GM12891 (cell line): Measurements from ENCODE around the gene LHFPL3.

Experiments
- PAX5 ChIP-seq: IDR thresholded peaks from 2 replicates; pipeline ENCODE4 v1.6.1; 2011; ENCODE audit warnings: low read length, moderate library complexity, mild to moderate bottlenecking; ENCODE audit not compliant: insufficient read depth, severe bottlenecking
- POLR2A ChIP-seq: IDR thresholded peaks from 2 replicates; pipeline ENCODE4 v1.6.1; 2011; ENCODE audit warnings: low read depth, low read length, control low read depth
- POLR2AphosphoS5 ChIP-seq: IDR thresholded peaks from 2 replicates; pipeline ENCODE4 v1.6.1; 2011; ENCODE audit warnings: low read depth, low read length, control low read depth
- SPI1 ChIP-seq: IDR thresholded peaks from 2 replicates; pipeline ENCODE4 v1.6.1; 2011; ENCODE audit warnings: low read depth, low read length, control low read depth
- TAF1 ChIP-seq: IDR thresholded peaks from 2 replicates; pipeline ENCODE4 v1.6.1; 2011; ENCODE audit warnings: low read depth, low read length, control low read depth

DNA sequence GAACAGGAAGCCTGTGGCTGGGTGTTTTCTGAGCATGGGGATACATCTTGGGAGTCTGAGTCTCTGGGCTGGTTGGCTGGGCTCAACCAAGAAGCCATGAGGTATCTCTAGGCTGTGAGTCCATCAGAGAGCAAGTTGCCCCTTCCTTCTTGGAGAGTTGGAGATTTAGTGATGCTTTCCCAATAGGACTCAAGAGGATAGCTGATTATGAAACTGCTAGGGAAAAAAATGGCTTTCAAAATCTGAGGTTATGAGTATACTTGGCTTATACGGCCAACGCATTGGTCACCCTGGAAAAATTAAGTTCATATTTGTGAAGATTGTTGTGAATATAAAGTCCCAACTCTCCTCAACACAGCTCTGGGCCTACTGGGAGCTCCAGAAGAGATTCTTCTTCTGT is 522.9 kb downstream of the LHFPL3 start:
- TF ChIP-seq POLR2A: no peak
- no peak for TF ChIP-seq TAF1
- TF ChIP-seq PAX5: no peak
- TF ChIP-seq POLR2AphosphoS5: no peak
- TF ChIP-seq SPI1: no peak
